Smooth muscle cell (in vitro differentiated cells): ENCODE results near the gene C15orf62. TPM values are rescaled to one million over a fixed set of nuclear protein-coding genes. Genes with fewer than 3 reads are reported as not detected.
A peak's percentile ranks its signal among the peaks of the same experiment; 100 is the strongest.

Experiments used
- DNase-seq: peaks from one replicate; lab custom pipeline; 2025; ENCODE audit not compliant: unreplicated experiment; lab: John Stamatoyannopoulos, UW
- H2AFZ ChIP-seq: fragments of 200-600 bp; sonication (generic); 2 replicates; pipeline ENCODE4 v1.6.0; 2016; ENCODE audit warnings: antibody characterized with exemption, low read depth, mild to moderate bottlenecking
- H3F3A ChIP-seq: fragments of 200-600 bp; sonication (generic); 2 replicates; pipeline ENCODE4 v1.6.0; 2017; ENCODE audit warnings: antibody characterized with exemption, low read depth
- H3K27ac ChIP-seq: fragments of 200-600 bp; sonication (generic); 2 replicates; pipeline ENCODE4 v1.5.1; 2016; ENCODE audit warnings: low read depth, mild to moderate bottlenecking
- H3K27me3 ChIP-seq: fragments of 200-600 bp; sonication (generic); 2 replicates; pipeline ENCODE4 v1.6.1; 2016; ENCODE audit warnings: low read depth, mild to moderate bottlenecking
- H3K36me3 ChIP-seq: fragments of 200-600 bp; sonication (generic); 2 replicates; pipeline ENCODE4 v1.5.1; 2016; ENCODE audit warnings: low read depth
- H3K4me1 ChIP-seq: fragments of 200-600 bp; sonication (generic); 2 replicates; pipeline ENCODE4 v1.5.1; 2016; ENCODE audit warnings: low read depth
- H3K4me2 ChIP-seq: fragments of 200-600 bp; sonication (generic); 2 replicates; pipeline ENCODE4 v1.6.0; 2016; ENCODE audit warnings: mild to moderate bottlenecking
- H3K4me3 ChIP-seq: fragments of 200-600 bp; sonication (generic); 2 replicates; pipeline ENCODE4 v1.5.1; 2016; ENCODE audit warnings: mild to moderate bottlenecking
- H3K79me2 ChIP-seq: fragments of 200-600 bp; sonication (generic); 2 replicates; pipeline ENCODE4 v1.6.0; 2016; ENCODE audit warnings: low read depth, mild to moderate bottlenecking
- H3K9ac ChIP-seq: fragments of 200-600 bp; sonication (generic); 2 replicates; pipeline ENCODE4 v1.6.0; 2016; ENCODE audit warnings: low read depth
- H3K9me3 ChIP-seq: fragments of 200-600 bp; sonication (generic); replicated peaks from 2 replicates; pipeline ENCODE4 v1.5.1; 2016; ENCODE audit warnings: low read depth
- H4K20me1 ChIP-seq: fragments of 200-600 bp; sonication (generic); 2 replicates; pipeline ENCODE4 v1.6.0; 2016; ENCODE audit warnings: low read depth
- CTCF ChIP-seq: fragments of 200-600 bp; sonication (generic); IDR thresholded peaks from 2 replicates; pipeline ENCODE4 v1.5.1; 2017; ENCODE audit warnings: borderline replicate concordance, mild to moderate bottlenecking, antibody characterized with exemption; ENCODE audit not compliant: insufficient read depth, poor library complexity, severe bottlenecking
- WGBS: methylation state at CpG from one replicate; pipeline ENCODE4 v1.1.7; 2016; ENCODE audit warnings: low lambda C conversion rate; 5-methylcytosine and 5-hydroxymethylcytosine counted together
- polyA plus RNA-seq: library from polyadenylated mRNA; unstranded; fragments of >200 nt; fragmentation: Nextera tagmentation; extraction: Ambion mirVana; gene quantifications from 2 replicates; pipeline ENCODE4 v1.2.1, GENCODE V29; 2016
- total RNA-seq: library from RNA; depleted of rRNA; stranded (reverse); fragments of >200 nt; gene quantifications from 2 replicates; pipeline ENCODE4 v1.2.3, GENCODE V29; 2014

The C15orf62 gene
- total and polyA plus RNA-seq, 2 experiments from 2014 or later = 0.35 to 0.63 TPM

- Histone ChIP-seq H3K79me2 (peaks cover 29% of the 10 kb centered on the region), H3K4me1 (peaks cover 12% of the 10 kb centered on the region), H3K4me3 (no peak overlapping the region), H3K27ac (peak overlapping the region; percentile 48), H3K27me3 (no peaks in the 10 kb centered on the region), H2AFZ (no peak overlapping the region), H3K4me2 (peak overlapping the region; percentile 12), H3K36me3 (no peaks in the 10 kb centered on the region), H3K9me3 (no peaks in the 10 kb centered on the region), H4K20me1 (peaks cover 62% of the 10 kb centered on the region), H3K9ac (no peak overlapping the region), H3F3A (no peaks in the 10 kb centered on the region)
- 81% methylated on average over 6 of the region's 6 CpGs for WGBS
- TF ChIP-seq CTCF = no peak
- no peak for DNase-seq
Measured at GRCh38 chr15:40787991-40788390, 18.2 kb downstream of the C15orf62 start.

- H2AFZ ChIP-seq = no peak overlapping the region
- no peak overlapping the region for H3K9ac ChIP-seq
- H3K27me3 ChIP-seq = no peaks in the 10 kb centered on the region
- DNase-seq = no peak
- peaks cover 26% of the 10 kb centered on the region for H3K79me2 ChIP-seq
- H3K36me3 ChIP-seq = no peaks in the 10 kb centered on the region
- H3K27ac ChIP-seq = no peak overlapping the region
- H3K9me3 ChIP-seq = no peaks in the 10 kb centered on the region
- WGBS = 98% methylated on average over 5 of the region's 5 CpGs
- H4K20me1 ChIP-seq = peaks cover 62% of the 10 kb centered on the region
- H3K4me3 ChIP-seq = no peak overlapping the region
- H3F3A ChIP-seq = no peaks in the 10 kb centered on the region
- TF ChIP-seq CTCF = no peak
- peaks cover 12% of the 10 kb centered on the region for H3K4me1 ChIP-seq
- H3K4me2 ChIP-seq = no peak overlapping the region
Measured at GRCh38 chr15:40789119-40789518, 19.3 kb downstream of the C15orf62 start.

GRCh38 chr15:40789999-40790398 lies 20.2 kb downstream of the C15orf62 start:
- WGBS = 96% methylated on average over 8 of the region's 8 CpGs
- Histone ChIP-seq H3K27me3 (no peaks in the 10 kb centered on the region), H3K79me2 (peaks cover 32% of the 10 kb centered on the region), H3F3A (no peaks in the 10 kb centered on the region), H3K27ac (no peak overlapping the region), H3K9me3 (no peaks in the 10 kb centered on the region), H3K4me2 (no peak overlapping the region), H3K9ac (no peak overlapping the region), H2AFZ (no peak overlapping the region), H4K20me1 (peaks cover 58% of the 10 kb centered on the region), H3K36me3 (no peaks in the 10 kb centered on the region), H3K4me3 (no peak overlapping the region), H3K4me1 (peaks cover 12% of the 10 kb centered on the region)
- DNase-seq = no peak
- no peak for TF ChIP-seq CTCF

- Histone ChIP-seq H3K79me2 (peaks cover 34% of the 10 kb centered on the region), H3K9ac (no peak overlapping the region), H3F3A (no peaks in the 10 kb centered on the region), H2AFZ (no peak overlapping the region), H3K27ac (peak overlapping the region; percentile 31), H4K20me1 (peaks cover 53% of the 10 kb centered on the region), H3K4me3 (no peak overlapping the region), H3K27me3 (no peaks in the 10 kb centered on the region), H3K9me3 (no peaks in the 10 kb centered on the region), H3K36me3 (no peaks in the 10 kb centered on the region), H3K4me1 (peaks cover 12% of the 10 kb centered on the region), H3K4me2 (no peak overlapping the region)
- TF ChIP-seq CTCF = no peak
- WGBS = 79% methylated on average over 3 of the region's 3 CpGs
- DNase-seq = no peak
Measured at GRCh38 chr15:40790718-40791117, 20.9 kb downstream of the C15orf62 start.
